Measurements from ENCODE around the gene ATXN1L. TPM values are rescaled to one million over a fixed set of nuclear protein-coding genes. Genes with fewer than 3 reads are reported as not detected.

Gene ATXN1L
- total RNA-seq, 2 experiments from 2014 or later = 64.9 to 67.4 TPM

Other genes with a start within 250 kb of the ATXN1L start
- gene MARVELD3, start 219.8 kb upstream of the ATXN1L start, total RNA-seq = not detected
- 1 to 10 TPM; 6.9 to 7.0 TPM for gene PHLPP2, start 121.3 kb upstream of the ATXN1L start, total RNA-seq
- gene AP1G1, start 37.1 kb upstream of the ATXN1L start, total RNA-seq = 100 to 1,000 TPM; 179 to 202 TPM
- gene ZNF821, start 38.2 kb downstream of the ATXN1L start, total RNA-seq = 10 to 100 TPM in 1 of 2 experiments, 1 to 10 TPM in 1; 8.4 to 10.1 TPM
- gene IST1, start 49.6 kb downstream of the ATXN1L start, total RNA-seq = 100 to 1,000 TPM; 460 to 476 TPM
- gene PKD1L3, start 154.4 kb downstream of the ATXN1L start, total RNA-seq = not detected
- 1 to 10 TPM; 2.4 to 3.0 TPM for gene DHODH, start 162.8 kb downstream of the ATXN1L start, total RNA-seq
- not detected for gene HP, start 208.5 kb downstream of the ATXN1L start, total RNA-seq
- gene HPR, start 217.2 kb downstream of the ATXN1L start, total RNA-seq = not detected
- 10 to 100 TPM; 16.7 to 18.3 TPM for gene TXNL4B, start 247.6 kb downstream of the ATXN1L start, total RNA-seq
- 100 to 1,000 TPM; 122 to 126 TPM for gene DHX38, start 247.9 kb downstream of the ATXN1L start, total RNA-seq